ENCODE measurements around the gene SDCCAG8. TPM values are rescaled to one million over a fixed set of nuclear protein-coding genes. Genes with fewer than 3 reads are reported as not detected.
"Not testable (repeated sequence)": the region's sequence is repeated elsewhere in the genome, so short reads cannot be mapped to it uniquely, and the experiment has no call there.

SDCCAG8 gene
- polyA plus RNA-seq, 3 donors = 15.6 to 23.4 (median 16.7) TPM

DNA sequence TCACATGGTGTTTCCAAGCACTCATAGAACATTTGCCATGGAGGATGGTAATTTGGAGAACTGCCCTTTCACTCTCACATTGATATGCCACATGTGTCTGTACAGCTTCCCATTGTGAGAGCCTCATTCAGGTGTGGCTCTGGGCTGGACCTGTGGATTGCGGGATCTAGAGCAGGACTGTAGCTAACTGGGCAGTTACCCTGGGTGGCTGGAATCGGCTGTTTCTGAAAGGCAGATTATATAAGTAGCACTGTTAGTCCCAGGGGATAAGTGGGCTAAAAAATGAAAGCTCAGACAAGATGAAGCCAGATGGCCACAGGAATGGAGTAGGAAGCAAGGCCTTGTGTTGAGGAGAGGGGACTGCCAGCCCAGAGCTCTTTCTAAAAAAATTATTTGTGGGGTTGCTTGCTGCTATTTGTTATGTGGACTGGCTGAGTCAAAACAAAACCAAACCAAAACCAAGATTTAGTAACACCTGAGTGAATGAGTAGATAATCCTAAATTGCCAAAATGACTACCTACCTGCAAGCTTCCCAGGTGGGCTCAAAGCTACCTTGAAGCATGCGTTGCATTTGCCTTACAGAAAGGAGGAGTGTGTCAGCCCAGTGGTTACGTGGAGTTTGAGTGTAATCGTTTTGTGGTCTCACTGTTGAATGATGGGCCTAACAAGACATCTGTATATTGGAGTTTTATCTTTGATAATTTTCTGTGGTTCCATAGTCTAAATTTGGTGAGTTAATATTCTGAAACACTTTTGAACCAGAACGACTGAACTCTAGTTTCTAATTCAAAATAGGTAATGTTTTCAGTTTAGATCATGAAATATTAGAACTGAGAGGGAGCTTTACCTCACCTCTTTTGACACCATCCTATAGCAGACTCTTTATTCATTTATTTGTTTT is 58.0 kb downstream of the SDCCAG8 start:
- WGBS, 3 donors = 90 to 95% (median 91%) methylated on average over 6 of the region's 6 CpGs
- H3K27ac ChIP-seq (ENCODE audit: low read depth, low read length) = no peak overlapping the region

DNA sequence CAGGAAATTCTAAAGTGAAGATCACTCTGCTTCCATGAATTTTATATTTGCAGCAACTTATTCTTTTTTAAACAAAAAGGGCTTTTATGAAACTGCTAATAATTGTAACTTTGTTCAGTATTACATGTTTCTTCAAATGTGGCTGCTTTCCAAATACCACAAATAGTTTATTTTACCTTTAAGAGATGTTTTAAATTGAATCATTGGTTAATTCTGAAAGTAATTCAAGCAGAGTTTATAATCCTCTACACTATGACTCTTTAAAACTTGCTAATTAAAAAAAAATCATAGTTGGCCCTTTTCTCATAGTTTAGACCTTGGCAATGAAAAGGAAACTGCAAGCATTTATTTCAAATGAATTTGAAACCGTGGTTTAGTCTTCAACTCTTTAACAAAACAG is 59.6 kb downstream of the SDCCAG8 start:
- H3K27ac ChIP-seq (ENCODE audit: low read depth, low read length) = no peak overlapping the region
- WGBS, 3 donors = 33 to 56% (median 33%) methylated on average over 1 of the region's 1 CpG

DNA sequence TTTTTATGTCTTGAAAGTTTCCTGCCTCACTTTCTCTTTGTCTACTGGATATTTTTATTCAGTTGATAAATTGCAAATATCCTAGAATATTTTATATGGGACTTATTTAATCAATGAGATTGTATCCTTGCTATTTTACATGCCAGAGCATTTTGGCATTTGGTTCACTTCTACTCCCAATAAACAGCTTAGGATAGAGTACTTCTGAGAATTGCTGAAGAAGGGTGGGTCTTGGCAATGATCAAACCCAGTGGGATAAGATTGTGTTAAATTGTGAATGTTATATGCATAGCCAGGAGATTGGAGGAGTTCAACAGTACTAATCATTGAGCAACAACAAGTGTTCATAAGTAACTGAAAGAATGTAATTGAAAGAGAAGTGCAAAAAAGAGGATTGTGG is 60.1 kb downstream of the SDCCAG8 start:
- H3K27ac ChIP-seq (ENCODE audit: low read depth, low read length) = no peak overlapping the region

- H3K27ac ChIP-seq (ENCODE audit: low read depth, low read length) = no peak overlapping the region
- WGBS, 3 donors = 58 to 71% (median 65%) methylated on average over 12 of the region's 12 CpGs
These were observed 60.6 kb downstream of the SDCCAG8 start for GRCh38 chr1:243316366-243316989.

DNA sequence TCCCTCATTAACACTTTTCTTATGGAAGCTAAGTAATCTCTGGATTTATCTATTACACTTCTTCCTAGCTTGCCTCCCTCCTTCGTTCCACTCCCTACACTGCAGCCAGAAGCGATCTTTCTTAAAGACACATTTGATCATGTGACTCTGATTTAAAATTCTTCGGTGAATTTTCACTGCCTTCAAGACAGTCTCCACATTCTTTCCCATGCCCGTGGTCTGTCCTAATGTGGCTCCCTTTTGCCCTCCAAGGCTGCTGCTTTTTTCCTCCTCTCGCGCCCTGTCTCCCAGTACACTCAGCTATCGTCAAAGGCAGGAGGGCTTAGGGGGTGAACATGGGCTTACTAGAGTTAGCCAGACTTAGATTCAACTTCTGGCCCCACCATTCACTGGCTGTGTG is 64.4 kb downstream of the SDCCAG8 start:
- no peak overlapping the region for H3K27ac ChIP-seq (ENCODE audit: low read depth, low read length)
- 75 to 89% (median 84%) methylated on average over 7 of the region's 7 CpGs for WGBS, 3 donors

DNA sequence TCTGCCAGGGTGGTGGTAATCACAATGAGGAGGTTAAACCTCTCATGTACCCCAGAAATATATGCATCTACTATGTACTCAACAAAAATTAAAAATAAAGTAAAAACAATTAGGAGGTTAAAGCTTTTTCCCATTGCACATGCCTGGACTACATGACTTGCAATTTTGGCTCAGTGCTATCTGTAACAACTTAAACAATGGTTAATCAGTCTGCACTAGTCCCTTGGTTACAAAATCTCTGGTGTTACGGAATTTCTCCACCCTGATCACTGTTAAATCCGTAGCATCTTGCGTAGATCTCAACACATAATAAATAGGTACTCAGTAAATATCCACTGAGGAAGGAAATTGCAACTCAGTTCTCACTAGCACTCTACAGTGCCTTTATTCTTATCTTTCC is 66.5 kb downstream of the SDCCAG8 start:
- WGBS, 3 donors = 59 to 86% (median 65%) methylated on average over 3 of the region's 3 CpGs
- no peak overlapping the region for H3K27ac ChIP-seq (ENCODE audit: low read depth, low read length)

DNA sequence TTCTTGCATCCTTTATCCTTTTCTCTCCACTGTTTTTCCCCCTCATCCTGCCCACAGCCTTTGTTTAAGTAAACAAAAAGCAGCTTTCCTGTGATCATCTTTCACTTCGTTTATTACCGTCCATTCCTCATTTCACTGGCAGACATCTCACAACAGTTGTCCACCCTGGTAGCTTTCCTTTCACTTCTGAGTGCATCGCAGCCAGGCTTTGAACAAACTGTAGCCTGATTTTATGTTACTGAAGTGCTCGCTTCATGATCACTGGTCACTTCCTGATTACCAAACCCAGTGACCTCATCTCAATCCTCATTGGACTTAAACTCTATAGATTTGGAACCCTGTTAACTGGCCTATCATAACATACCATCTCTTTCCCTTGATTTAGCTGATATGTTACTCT is 67.7 kb downstream of the SDCCAG8 start:
- H3K27ac ChIP-seq (ENCODE audit: low read depth, low read length) = no peak overlapping the region
- WGBS, 3 donors = 65 to 83% (median 71%) methylated on average over 4 of the region's 4 CpGs

GRCh38 chr1:243325305-243325890 is 69.6 kb downstream of the SDCCAG8 start:
- no peak overlapping the region for H3K27ac ChIP-seq (ENCODE audit: low read depth, low read length)
- 0% methylated on average over 1 of the region's 1 CpG for WGBS, 3 donors

DNA sequence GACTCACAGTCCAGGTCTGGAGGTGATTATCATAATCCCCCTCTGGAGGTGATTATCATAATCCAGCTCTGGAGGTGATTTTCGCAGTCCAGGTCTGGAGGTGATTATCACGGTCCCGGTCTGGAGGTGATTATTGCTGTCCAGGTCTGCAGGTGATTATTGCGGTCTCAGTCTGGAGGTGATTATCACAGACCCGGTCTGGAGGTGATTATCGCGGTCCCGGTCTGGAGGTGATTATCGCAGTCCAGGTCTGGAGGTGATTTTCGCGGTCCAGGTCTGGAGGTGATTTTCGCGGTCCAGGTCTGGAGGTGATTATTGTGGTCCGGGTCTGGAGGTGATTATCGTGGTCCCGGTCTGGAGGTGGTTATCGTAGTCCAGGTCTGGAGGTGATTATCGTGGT is 76.6 kb downstream of the SDCCAG8 start:
- 96 to 98% (median 97%) methylated on average over 18 of the region's 18 CpGs for WGBS, 3 donors
- H3K27ac ChIP-seq (ENCODE audit: low read depth, low read length) = no peak overlapping the region

GRCh38 chr1:243335292-243335691 is 79.5 kb downstream of the SDCCAG8 start:
- WGBS, 3 donors = 74 to 93% (median 91%) methylated on average over 3 of the region's 3 CpGs
- H3K27ac ChIP-seq (ENCODE audit: low read depth, low read length) = no peak overlapping the region

- H3K27ac ChIP-seq (ENCODE audit: low read depth, low read length) = no peak overlapping the region
- WGBS, 3 donors = 73 to 95% (median 83%) methylated on average over 2 of the region's 2 CpGs
These were observed 80.3 kb downstream of the SDCCAG8 start for GRCh38 chr1:243336163-243336562.

DNA sequence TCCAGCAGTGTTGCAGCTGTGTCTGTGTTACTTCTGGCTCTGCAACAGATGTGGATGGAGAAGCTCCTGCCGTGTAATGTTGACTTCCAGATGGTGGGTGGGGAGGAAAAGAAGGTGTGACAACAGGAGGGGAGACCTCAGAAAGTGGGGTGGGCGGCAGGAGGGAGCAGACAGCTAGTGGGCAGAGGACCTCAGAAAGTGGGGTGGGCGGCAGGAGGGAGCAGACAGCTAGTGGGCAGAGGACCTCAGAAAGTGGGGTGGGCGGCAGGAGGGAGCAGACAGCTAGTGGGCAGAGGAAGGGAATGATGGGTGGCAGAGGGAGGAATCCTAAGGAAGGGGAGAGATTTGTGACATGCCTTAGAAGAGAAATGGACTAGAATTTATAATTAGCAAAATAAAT is 83.0 kb downstream of the SDCCAG8 start:
- WGBS, 3 donors = 89 to 94% (median 93%) methylated on average over 4 of the region's 4 CpGs
- not testable (repeated sequence) for H3K27ac ChIP-seq (ENCODE audit: low read depth, low read length)

DNA sequence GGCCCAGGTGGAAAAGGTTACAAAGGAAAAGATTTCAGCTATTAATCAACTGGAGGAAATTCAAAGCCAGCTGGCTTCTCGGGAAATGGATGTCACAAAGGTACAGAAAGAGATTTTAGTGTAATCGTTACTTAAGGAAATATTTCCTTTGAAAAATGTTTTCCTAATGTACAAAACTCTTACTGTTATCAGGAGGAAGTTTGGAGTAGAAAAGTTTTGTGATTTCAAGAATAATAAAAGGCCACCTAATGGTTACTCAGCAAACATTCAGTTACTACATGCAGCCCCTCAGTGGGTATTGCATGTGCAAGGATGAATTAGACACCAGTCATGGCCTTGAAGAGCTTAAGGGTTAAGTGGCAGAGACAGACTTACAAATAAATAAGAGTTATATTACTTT is 85.2 kb downstream of the SDCCAG8 start:
- WGBS, 3 donors = 53 to 58% (median 53%) methylated on average over 2 of the region's 2 CpGs
- H3K27ac ChIP-seq (ENCODE audit: low read depth, low read length) = no peak overlapping the region

GRCh38 chr1:243343970-243344937 is 88.4 kb downstream of the SDCCAG8 start:
- no peak overlapping the region for H3K27ac ChIP-seq (ENCODE audit: low read depth, low read length)
- WGBS, 3 donors = 53 to 68% (median 63%) methylated on average over 5 of the region's 5 CpGs

DNA sequence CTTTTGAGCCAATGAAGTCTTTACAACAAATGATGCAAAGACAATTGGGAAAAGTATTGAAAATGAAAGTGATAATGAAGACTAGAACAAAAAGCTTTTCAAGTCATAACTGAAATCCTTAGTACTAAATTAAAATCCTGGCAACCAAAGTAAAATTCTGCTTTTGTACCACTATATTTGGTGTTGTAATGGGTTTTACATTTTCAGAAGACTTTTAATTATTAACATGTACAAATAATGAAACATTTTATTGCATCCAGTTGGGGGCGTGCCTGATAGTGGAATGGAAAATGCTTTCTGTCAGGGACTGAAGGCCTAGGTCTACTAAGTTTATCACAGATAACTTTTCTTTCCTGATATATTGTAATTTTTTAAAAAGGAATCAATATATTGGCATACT is 89.4 kb downstream of the SDCCAG8 start:
- no peak overlapping the region for H3K27ac ChIP-seq (ENCODE audit: low read depth, low read length)
- WGBS, 3 donors = 33 to 73% (median 51%) methylated on average over 1 of the region's 1 CpG

GRCh38 chr1:243346016-243346415 is 90.2 kb downstream of the SDCCAG8 start:
- no peak overlapping the region for H3K27ac ChIP-seq (ENCODE audit: low read depth, low read length)
- 78 to 86% (median 80%) methylated on average over 3 of the region's 3 CpGs for WGBS, 3 donors

GRCh38 chr1:243346468-243346867 is 90.6 kb downstream of the SDCCAG8 start:
- 89 to 97% (median 92%) methylated on average over 3 of the region's 3 CpGs for WGBS, 3 donors
- no peak overlapping the region for H3K27ac ChIP-seq (ENCODE audit: low read depth, low read length)

DNA sequence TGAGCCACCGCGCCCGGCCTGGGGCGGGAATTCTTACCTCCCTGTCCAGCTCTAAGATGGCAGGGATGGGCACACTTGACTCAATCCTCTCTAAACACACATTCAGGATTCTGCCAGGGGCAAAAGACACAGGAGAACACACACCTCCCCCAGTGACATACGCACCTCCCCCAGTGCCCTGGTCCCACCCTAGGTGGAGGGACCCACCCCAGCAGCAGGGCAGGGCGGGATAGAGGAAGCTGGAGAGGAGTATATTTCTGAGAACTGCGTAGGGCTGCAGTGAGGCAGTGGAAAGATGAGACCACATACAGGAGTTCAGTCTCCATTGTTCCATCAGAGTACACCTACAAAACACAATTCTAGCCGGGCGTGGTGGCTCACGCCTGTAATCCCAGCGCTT is 92.5 kb downstream of the SDCCAG8 start:
- 98 to 100% (median 99%) methylated on average over 11 of the region's 11 CpGs for WGBS, 3 donors
- no peak overlapping the region for H3K27ac ChIP-seq (ENCODE audit: low read depth, low read length)
